NB4 (cell line): ENCODE measurements around the gene JAKMIP2.

Experiments
- DNase-seq: peaks from one replicate; pipeline ENCODE4 v3.0.0; 2010; ENCODE audit warnings: low read depth
- H3K4me3 ChIP-seq: one replicate; pipeline ENCODE4 v1.5.1; 2011; ENCODE audit warnings: mild to moderate bottlenecking, low read depth, low read length, moderate library complexity
- CTCF ChIP-seq: IDR thresholded peaks from one replicate; pipeline ENCODE4 v1.5.1; 2012; ENCODE audit warnings: low read depth, low read length
- MAX ChIP-seq: IDR thresholded peaks from 2 replicates; pipeline ENCODE4 v1.6.1; 2011; ENCODE audit warnings: low read depth, low read length
- MYC ChIP-seq: IDR thresholded peaks from 2 replicates; pipeline ENCODE4 v1.6.1; 2011; ENCODE audit warnings: low read depth, low read length
- POLR2A ChIP-seq: IDR thresholded peaks from 2 replicates; pipeline ENCODE4 v1.6.1; 2011; ENCODE audit warnings: mild to moderate bottlenecking; ENCODE audit not compliant: insufficient read length; ENCODE audit errors: extremely low read depth

Gene JAKMIP2

DNA sequence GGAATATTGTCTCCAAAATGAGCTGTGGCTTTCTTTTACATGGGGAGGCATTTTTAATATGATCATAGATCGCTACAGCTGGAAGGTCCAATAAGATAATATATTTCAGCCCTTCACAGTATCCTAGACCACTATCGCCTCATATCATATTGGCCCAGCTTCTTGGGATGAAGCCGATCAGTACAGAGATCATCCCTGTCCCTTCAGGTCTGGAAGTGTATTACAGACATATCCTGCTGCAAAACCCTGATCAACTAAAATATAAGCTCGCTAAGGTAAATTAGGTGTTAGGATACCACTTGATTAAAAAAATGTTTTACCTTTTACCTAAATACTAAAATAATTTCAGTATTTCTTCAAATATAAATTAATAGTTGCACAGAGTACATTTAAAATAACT is 41.7 kb downstream of the JAKMIP2 start:
- H3K4me3 ChIP-seq = no peak overlapping the region
- DNase-seq = no peak
- TF ChIP-seq MYC = no peak
- no peak for TF ChIP-seq POLR2A
- no peak for TF ChIP-seq MAX
- TF ChIP-seq CTCF = no peak

GRCh38 chr5:147737921-147738320 is 44.6 kb downstream of the JAKMIP2 start:
- no peak overlapping the region for H3K4me3 ChIP-seq
- TF ChIP-seq MAX (no peak), POLR2A (no peak), CTCF (no peak), MYC (no peak)
- no peak for DNase-seq

GRCh38 chr5:147735621-147736125 is 46.9 kb downstream of the JAKMIP2 start:
- TF ChIP-seq POLR2A (no peak), MYC (no peak), MAX (no peak), CTCF (no peak)
- no peak overlapping the region for H3K4me3 ChIP-seq
- no peak for DNase-seq

- DNase-seq = no peak
- no peak overlapping the region for H3K4me3 ChIP-seq
- no peak for TF ChIP-seq CTCF
- TF ChIP-seq MAX = no peak
- TF ChIP-seq MYC = no peak
- TF ChIP-seq POLR2A = no peak
Measured at GRCh38 chr5:147734894-147735293, 47.6 kb downstream of the JAKMIP2 start.

GRCh38 chr5:147733075-147733474 is 49.5 kb downstream of the JAKMIP2 start:
- DNase-seq = no peak
- H3K4me3 ChIP-seq = no peak overlapping the region
- TF ChIP-seq MAX (no peak), MYC (no peak), CTCF (no peak), POLR2A (no peak)
